ENCODE results near the gene ALG6. TPM values are rescaled to one million over a fixed set of nuclear protein-coding genes. Genes with fewer than 3 reads are reported as not detected.

ALG6 gene
- total and polyA plus RNA-seq, 3 donors from 2014 or later = 7.8 to 10.0 (median 9.9) TPM

GRCh38 chr1:63322944-63323864 lies 44.2 kb upstream of the ALG6 start:
- Histone ChIP-seq H3K9me3 (no peaks in the 10 kb centered on the region), H3K27me3 (no peaks in the 10 kb centered on the region), H3K36me3 (ENCODE audit: low read depth, missing control alignments) (no peaks in the 10 kb centered on the region), H3K27ac (no peak overlapping the region), H3K4me3 (peak overlapping the region; percentile 48 to 59), H3K4me1 (peaks cover 14% of the 10 kb centered on the region)
- 3% methylated on average over 90 of the region's 104 CpGs; no CpG with 5 or more reads in 1 of the 2 donors for WGBS, 2 donors
- TF ChIP-seq CTCF (IDR thresholded peaks at IDR 0.05) (no peak), POLR2A (IDR thresholded peaks at IDR 0.05) (no peak)
- intact Hi-C loops (cut with DNase I; ENCODE audit: low total_unique reads) = no loop called here
- DNase-seq = peak; percentile 46

- Histone ChIP-seq H3K27me3 (no peaks in the 10 kb centered on the region), H3K4me3 (peak overlapping the region; percentile 21 to 48), H3K27ac (no peak overlapping the region), H3K9me3 (no peaks in the 10 kb centered on the region), H3K36me3 (ENCODE audit: low read depth, missing control alignments) (no peaks in the 10 kb centered on the region), H3K4me1 (peaks cover 14% of the 10 kb centered on the region)
- WGBS, 2 donors = 8 to 16% methylated on average over 27 to 70 of the region's 114 CpGs
- TF ChIP-seq POLR2A (IDR thresholded peaks at IDR 0.05) (no peak), CTCF (IDR thresholded peaks at IDR 0.05) (no peak)
- intact Hi-C loops (cut with DNase I; ENCODE audit: low total_unique reads) = no loop called here
- DNase-seq = no peak
Observed at GRCh38 chr1:63323865-63324778, 43.3 kb upstream of the ALG6 start.

GRCh38 chr1:63324779-63325119 lies 42.7 kb upstream of the ALG6 start:
- H3K9me3 ChIP-seq = no peaks in the 10 kb centered on the region
- intact Hi-C loops (cut with DNase I; ENCODE audit: low total_unique reads) = no loop called here
- H3K27ac ChIP-seq = no peak overlapping the region
- 14 to 26% methylated on average over 7 of the region's 7 CpGs for WGBS, 2 donors
- H3K36me3 ChIP-seq (ENCODE audit: low read depth, missing control alignments) = no peaks in the 10 kb centered on the region
- H3K4me1 ChIP-seq = peaks cover 12% of the 10 kb centered on the region
- DNase-seq = no peak
- H3K4me3 ChIP-seq = peak overlapping the region; percentile 21 to 48
- no peaks in the 10 kb centered on the region for H3K27me3 ChIP-seq
- no peak for TF ChIP-seq CTCF (IDR thresholded peaks at IDR 0.05)
- no peak for TF ChIP-seq POLR2A (IDR thresholded peaks at IDR 0.05)

GRCh38 chr1:63325279-63325985 lies 42.0 kb upstream of the ALG6 start:
- H3K27ac ChIP-seq = no peak overlapping the region
- WGBS, 2 donors = 15 to 31% methylated on average over 2 of the region's 2 CpGs
- intact Hi-C loops (cut with DNase I; ENCODE audit: low total_unique reads) = no loop called here
- H3K4me3 ChIP-seq = no peak overlapping the region
- no peaks in the 10 kb centered on the region for H3K27me3 ChIP-seq
- no peaks in the 10 kb centered on the region for H3K9me3 ChIP-seq
- TF ChIP-seq POLR2A (IDR thresholded peaks at IDR 0.05) (no peak), CTCF (IDR thresholded peaks at IDR 0.05) (no peak)
- no peak for DNase-seq
- no peaks in the 10 kb centered on the region for H3K36me3 ChIP-seq (ENCODE audit: low read depth, missing control alignments)
- H3K4me1 ChIP-seq = peaks cover 7% of the 10 kb centered on the region
